NCI-H82 treated with DMSO at 0.1 percent for 48 hours (cell line): ENCODE data around the gene GCFC2.
"Not testable (repeated sequence)": the region's sequence is repeated elsewhere in the genome, so short reads cannot be mapped to it uniquely, and the experiment has no call there.

Experiments used
- DNase-seq: peaks from one replicate; lab custom pipeline; 2025; ENCODE audit not compliant: unreplicated experiment; lab: John Stamatoyannopoulos, UW

The GCFC2 gene

GRCh38 chr2:75710577-75711253 is at the start of gene GCFC2:
Gene GCFC2 (minus strand): TSS chr2:75710915. CDS start chr2:75710855, 60 bp downstream.
- DNase-seq: peak; percentile 71

- peak; percentile 90 for DNase-seq
These were observed 42.1 kb upstream of the GCFC2 start for GRCh38 chr2:75752828-75753227.

DNA sequence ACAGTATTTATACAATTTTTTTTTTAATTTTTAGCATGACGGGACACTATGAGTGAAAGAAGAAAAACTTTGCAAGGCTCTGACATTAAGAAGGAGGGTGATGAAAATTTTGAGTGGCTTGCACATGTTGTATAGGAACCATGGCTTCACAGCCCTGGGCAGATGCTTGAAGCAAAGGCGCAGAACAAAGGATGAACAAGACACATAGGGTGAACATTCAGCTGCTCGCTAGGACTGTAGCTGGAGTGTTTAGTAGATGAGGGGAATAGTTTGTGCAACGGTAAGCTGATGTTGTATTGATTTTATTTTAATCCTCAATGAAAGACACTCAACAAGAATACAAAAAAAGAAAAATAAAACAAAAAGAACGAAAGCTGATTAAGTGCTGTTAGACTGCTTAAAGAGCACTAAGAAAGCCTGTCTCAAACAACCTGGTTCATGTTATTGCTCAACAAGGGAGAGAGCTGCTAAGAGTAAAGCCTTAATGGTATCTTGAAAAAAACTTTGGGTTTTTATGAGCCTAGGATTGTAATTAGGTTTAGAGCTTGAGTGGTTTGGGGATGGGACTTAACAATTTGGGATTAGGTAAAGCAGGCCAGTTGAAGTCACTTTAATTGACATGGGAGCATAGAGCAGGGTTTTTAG is 41.2 kb upstream of the GCFC2 start:
- DNase-seq: peak; percentile 100

DNA sequence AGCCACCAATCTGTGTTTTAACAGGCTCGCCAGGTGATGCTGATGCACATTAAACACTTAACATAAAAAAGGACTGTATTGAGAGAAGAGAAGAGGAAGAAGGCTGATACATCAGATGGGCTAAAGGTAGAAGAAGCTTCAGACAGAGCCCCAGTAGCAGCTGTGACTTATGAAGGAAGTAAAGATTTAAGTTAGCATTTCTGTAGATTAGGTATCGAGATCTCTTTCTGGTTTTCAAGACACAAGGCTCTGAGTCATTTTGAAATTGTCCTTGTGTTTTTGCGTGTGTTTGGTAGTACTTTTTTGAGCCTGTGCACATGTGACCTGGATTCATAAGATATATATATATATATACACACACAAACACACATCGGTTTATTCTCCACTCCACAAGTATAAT is 40.6 kb upstream of the GCFC2 start:
- no peak for DNase-seq

DNA sequence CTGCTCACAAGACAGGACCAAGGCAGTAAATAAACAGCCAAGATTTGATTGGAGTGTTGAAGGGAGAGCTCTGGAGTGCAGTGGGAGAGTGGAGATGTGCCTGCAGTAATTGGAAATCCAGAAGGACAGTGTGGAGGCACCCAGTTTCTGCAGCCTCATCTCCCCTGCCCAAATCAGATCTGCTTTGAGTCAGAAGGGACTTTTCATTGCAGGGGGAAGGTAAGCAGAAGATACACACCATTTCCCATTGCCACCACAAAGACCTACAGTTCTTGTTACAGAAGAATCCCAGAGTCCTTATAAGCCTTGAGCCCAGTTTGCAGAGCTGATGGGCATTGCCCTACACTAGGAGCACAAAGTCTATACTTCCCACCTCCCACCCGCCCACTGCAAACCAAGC is 27.2 kb upstream of the GCFC2 start:
- DNase-seq: no peak

GRCh38 chr2:75736276-75736675 is 25.6 kb upstream of the GCFC2 start:
- no peak for DNase-seq

- DNase-seq: peak; percentile 35
These were observed 19.1 kb upstream of the GCFC2 start for GRCh38 chr2:75729861-75730260.

DNA sequence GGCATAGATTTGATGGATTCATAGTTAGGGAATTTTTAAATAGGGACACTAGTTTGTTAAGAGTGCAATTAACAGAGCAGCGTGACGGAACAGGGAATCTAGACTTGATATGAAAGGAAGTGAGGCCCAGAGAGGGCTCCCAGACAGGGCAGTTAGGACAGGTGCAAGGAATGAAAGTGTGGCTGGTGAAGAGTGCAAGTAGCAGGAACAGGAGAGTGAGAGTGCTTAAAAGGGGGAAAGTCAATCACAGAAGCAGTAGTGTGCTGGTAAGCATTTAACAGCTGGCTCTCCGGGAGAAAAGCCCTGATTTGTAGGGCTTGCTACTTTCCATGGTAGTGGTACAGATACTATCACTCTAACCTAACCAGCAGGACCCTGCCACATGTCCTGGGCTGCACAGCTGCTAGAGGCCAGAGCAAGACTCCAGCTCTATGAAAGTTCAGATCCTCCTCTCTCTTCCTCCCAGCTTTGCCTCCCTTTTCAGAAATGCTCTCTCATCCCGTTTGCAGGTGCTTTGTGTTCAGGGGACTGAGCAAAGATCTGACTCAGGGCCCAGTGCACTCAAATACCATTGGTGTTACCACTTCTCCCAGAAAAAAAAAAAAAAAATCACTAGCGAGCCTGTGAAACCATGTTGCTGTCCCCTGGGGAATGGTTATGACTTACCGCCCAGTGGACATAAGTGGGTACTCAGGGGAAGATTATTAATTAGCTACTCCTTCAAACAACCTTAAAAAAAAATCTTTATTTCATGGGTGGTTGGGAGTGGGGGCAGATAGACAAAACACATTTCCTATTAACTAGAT is 18.1 kb upstream of the GCFC2 start:
- DNase-seq: no peak

GRCh38 chr2:75722687-75723086 is 12.0 kb upstream of the GCFC2 start:
- no peak for DNase-seq

DNA sequence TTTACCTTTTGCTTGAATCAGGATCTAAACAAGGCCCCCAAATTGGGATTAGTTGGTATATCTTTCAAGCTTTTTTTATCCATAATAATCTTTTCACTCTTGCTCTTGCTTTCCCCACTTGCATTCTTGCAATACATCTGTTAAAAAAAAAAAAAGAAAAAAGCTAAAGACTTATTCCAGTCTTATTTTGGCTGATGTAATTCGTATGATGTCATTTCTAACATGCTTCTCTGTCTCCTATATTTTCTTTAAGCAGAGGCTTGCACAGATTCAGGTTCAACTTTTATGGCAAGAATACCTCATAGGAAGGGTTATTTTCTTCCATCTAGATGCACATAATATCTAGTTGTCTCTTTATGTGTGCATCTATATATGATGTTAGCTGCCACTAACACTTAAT is 9.8 kb upstream of the GCFC2 start:
- DNase-seq: no peak

DNA sequence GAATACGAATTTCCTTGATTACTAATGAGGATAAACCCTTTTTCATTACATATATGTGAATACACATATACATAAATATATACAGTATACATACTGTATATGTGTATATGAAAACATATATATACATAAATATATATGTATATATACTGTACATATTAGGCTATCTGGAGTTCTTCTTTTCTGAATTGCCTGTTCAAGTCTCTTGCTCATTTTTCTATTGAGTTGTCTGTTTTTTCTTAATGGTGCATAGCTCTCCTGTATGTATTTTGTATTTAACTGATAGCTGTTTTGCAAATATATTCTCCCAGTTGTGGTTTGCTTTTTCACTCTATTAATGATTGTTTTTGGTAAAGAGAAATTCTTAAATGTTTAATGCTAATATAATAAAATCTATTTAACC is 8.9 kb upstream of the GCFC2 start:
- DNase-seq: no peak

- DNase-seq: no peak
These were observed 5.7 kb upstream of the GCFC2 start for GRCh38 chr2:75716406-75716805.

- DNase-seq: not testable (repeated sequence)
These were observed 875 bp upstream of the GCFC2 start for GRCh38 chr2:75711590-75711989.

- no peak for DNase-seq
These were observed 517 bp downstream of the GCFC2 start for GRCh38 chr2:75710220-75710576.

GRCh38 chr2:75709297-75709696 is 1.4 kb downstream of the GCFC2 start:
- DNase-seq: no peak

DNA sequence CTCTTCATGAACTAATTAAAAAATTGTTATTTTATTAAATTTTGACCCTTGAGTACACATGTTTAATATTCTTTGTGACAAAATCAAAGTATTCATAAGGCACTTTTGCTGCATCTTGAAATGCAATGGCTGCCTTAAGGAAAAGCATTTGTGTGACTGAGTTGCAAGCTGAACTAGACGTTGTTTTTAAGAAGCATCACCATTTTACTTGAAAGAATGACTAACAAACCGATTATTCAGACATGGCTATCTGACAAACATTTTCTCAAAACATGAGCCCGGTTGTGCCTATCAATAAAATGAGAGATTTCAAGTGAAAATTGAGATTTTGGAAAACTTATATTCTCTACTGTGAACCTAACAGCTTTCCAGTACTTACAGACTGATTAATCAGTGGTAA is 2.8 kb downstream of the GCFC2 start:
- DNase-seq: no peak

GRCh38 chr2:75705921-75706320 is 4.8 kb downstream of the GCFC2 start:
- no peak for DNase-seq

- DNase-seq: no peak
These were observed 7.0 kb downstream of the GCFC2 start for GRCh38 chr2:75703589-75704287.

- DNase-seq: no peak
These were observed 8.1 kb downstream of the GCFC2 start for GRCh38 chr2:75702593-75702992.

DNA sequence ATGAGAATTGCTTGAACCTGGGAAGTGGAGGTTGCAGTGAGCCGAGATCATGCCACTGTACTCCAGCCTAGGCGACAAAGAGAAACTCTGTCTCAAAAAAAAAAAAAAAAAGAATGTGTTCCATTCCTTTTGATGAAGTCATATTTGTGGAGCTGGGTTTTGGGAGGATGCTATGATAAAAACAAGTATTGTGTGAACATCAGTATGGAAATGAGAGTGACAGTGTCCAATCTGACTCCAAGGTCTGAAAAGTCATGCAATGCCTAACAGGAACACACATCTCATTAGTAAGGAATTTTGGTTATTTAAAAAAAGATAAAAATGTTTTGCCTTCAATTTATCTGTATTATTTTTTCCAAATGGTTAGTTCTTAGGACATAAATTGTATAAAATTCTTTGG is 11.8 kb downstream of the GCFC2 start:
- DNase-seq: no peak

- no peak for DNase-seq
These were observed 22.5 kb downstream of the GCFC2 start for GRCh38 chr2:75688196-75688595.

- not testable (repeated sequence) for DNase-seq
These were observed 27.3 kb downstream of the GCFC2 start for GRCh38 chr2:75683430-75683829.
